HG03521 (cell line): Measurements from ENCODE around the gene MRPL27.

ENCODE experiments used
- ATAC-seq: cut with Tn5 transposase; IDR thresholded peaks from one replicate; pipeline ENCODE4 v1.9.1; 2021; ENCODE audit warnings: mild to moderate bottlenecking, moderate library complexity; ENCODE audit not compliant: unreplicated experiment

The MRPL27 gene

GRCh38 chr17:50319306-50320004, 53.5 kb downstream of the MRPL27 start:
- no peak for ATAC-seq

- no peak for ATAC-seq
Measured at GRCh38 chr17:50318501-50319285, 54.3 kb downstream of the MRPL27 start.
